ENCODE data around the gene TOR1AIP2.

- no peak for TF ChIP-seq POLR2A (IDR thresholded peaks at IDR 0.05)
- TF ChIP-seq CTCF (IDR thresholded peaks at IDR 0.05 in 8 of 11, conservative IDR thresholded peaks at IDR 0.05 in 3 of 11), result no peak
Observed at GRCh38 chr1:179876300-179876715, 1.3 kb downstream of the TOR1AIP2 start.

Data from spleen (tissue), 7 donors.